NCI-H510A treated with DMSO at 0.1 percent for 48 hours (cell line): ENCODE measurements around the gene REEP3.

Source experiments
- DNase-seq: peaks from one replicate; lab custom pipeline; 2025; lab: John Stamatoyannopoulos, UW

Gene REEP3

DNA sequence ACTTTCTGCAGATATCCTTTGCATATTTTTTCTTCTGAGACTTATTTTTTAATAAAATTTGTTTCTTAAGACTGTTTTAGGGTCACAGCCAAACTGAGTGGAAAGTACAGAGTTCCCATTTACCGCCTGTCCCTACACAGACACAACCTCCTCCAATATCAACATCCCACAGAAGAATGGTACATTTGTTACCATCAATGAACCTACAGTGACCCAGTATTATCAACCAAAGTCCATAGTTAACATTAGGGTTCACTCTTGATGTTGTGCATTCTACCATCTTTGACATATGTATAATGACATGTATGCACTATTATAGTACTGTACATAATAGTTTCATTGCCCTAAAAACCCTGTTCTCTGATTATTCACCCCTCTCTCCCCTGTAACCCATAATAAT lies 14.6 kb upstream of the REEP3 start:
- DNase-seq = no peak

DNA sequence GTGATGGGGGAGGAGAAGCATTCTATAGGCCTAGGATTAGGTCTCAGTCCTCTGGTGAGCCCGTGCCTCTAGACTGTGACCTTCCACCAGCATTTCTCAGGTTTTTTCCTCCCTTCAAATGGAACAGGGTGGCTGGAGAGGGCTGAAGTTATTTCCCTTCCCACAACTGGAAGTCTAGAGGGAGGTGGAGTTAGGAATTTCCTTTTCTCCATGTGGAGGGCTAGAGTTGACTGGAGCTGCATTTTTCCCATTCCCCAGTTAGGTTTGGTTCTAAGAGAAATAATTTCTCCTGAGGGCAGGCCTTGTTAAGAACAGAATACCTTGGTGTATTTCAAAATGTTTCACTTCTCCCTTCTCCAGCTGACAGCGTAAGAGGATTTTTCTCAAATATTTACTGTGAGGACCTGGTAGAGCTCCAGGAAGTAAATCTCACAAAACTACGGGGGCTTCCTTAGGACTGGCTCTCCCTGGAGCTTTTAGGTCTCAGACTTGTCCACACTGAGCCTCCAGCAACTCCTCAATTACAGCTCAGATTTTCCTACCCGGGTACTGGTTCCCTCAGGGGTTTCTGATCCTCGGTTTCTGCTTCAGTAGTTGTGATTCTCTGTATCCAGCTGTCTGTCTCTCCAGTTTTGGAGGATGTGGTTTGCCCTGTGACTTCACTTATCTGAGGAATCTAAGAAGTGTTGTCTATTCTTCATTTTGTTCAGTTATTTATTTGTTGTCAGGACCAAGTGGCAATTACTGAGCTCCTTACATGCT lies 6.0 kb upstream of the REEP3 start:
- no peak for DNase-seq

DNA sequence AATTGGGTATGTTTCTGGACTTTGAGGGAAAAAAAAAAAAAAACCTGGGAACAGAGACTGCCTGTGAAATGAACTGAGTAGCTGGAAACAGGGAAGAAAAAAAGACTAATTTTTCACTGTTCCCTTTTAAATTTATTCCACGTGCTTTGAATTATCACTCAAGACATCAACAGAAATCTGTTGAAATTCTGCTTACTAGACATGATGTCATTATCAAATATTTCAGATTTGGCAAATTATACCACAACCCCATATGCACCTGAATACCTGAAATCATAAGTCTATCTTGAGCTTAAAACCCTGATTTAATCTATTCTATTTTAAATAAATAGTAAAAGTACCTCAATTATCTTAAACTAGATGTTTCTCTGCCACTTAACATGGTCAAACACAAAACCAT lies 5.0 kb upstream of the REEP3 start:
- no peak for DNase-seq

DNA sequence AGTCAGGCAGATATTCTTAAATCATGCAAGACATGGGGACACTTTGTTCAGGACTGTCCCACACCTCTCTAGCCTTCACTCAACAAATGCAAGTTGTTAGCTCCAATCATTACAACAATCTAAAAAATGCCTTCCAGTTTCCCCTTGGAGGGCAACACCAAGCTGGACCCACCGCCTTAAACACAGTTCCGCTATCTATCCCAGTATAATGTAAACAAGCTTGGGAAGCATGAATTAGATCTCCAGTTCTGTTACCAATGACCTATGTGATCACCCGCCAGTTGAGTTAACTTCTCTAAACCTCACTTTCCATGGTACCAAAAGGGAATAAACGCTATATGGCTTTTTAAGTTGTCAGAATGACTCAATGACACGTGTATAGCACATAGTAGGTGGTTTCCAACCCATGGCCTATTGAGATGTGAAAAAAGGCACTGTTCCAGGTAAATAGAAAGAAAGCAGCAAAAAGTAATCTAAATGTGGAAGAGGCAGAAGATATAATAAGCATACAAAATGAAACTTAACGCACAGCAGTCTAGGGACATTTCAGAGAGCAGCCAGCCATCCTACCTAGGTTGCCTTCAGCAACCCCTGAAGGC lies 2.4 kb upstream of the REEP3 start:
- no peak for DNase-seq

DNA sequence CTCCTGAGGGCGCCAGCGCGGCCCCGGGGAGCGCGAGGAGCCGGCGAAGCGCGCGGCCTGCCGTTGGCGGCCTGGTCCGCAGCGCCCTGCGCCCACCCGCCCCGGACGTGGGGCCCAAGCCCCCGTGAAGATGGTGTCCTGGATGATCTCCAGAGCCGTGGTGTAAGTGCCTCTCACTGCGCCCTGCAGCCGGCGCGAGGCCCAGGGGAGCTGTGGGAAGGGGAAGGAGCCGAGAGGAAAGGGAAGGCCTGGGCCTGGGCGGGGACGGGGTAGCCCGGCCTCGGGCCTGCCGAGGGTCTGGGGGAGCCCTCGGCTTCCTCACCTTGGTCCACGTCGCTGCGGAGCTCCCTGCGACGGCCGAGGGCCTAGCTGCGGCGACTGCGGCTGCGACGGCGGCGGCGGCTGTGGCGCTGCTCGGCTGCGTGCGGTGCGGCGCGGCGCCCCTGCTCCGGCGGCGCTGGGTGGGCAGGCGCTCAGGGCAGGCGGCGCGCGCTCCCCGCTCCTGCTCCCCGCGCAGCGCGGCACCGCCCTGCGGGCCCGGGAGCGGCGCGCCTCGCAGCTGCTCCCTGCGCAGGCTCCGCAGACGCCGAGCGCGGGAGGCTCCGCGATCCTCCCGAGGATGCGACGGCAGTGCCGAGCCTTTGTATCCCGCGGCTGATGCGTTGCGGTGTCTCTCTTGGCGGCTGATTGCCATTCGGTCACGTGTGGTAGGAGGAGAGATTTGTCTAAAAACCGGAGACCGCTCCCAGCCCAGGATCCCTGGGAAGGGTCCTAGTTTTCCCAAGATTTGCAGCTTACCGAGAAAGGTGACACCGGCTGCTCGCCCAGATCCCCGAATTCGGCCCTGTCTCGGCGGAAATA lies 445 bp downstream of the REEP3 start:
- peak; percentile 57 for DNase-seq

DNA sequence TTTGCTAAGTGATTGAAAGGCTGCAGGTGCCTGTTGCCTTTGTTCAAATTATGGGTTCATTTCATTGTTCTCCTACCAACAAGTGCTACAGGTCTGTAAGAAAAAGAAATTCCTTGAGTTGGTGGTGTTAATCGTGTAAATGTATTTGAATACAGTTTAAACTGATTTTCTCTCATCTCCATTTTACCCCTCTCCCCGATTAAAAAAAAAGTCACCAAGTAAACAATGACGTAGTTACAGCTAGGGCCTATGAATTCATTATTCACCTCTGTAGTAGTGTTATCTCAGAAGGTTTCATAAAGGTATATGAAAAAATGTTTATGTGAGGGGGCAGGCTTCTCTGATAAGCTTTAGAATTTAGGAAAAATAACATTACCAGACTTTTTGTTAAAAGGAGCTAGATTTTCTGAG lies 1.1 kb downstream of the REEP3 start:
- peak; percentile 57 for DNase-seq

DNA sequence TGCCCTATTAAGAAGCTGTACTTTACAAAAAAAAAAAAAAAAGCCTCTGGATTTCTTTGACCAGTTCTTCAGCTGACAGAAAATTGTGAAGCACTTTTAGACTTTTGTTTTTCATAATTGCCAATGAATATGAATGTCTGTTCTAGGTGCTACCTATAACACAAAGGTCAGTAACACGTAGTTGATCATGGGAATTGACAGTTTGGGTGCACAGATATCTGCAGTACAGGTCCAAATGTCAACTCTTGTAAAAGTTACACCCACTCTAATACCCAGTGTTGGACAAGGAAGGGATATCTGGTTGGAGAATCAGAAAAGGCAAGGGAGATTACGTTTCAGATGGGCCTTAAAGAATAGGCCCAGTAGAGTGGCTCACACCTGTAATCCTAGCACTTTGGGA lies 1.8 kb downstream of the REEP3 start:
- no peak for DNase-seq

DNA sequence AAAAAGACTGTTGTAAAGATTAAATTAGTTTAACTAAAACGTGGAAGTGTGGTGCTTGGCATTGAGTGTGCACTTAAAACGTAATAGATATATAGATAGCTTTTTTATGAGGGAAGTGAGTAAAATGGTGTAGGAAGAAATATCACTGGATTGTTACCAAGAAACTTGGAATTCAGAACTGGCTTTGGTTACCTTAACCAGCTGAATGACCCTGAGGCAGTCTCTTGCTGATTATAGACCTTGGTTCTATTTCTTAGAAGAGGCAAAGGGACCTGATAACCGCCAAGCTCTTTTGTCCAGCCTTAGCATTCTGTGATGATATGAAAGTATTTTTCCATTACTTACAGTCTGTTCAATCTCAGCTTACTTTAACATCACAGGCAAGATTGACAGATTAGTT lies 3.8 kb downstream of the REEP3 start:
- no peak for DNase-seq

DNA sequence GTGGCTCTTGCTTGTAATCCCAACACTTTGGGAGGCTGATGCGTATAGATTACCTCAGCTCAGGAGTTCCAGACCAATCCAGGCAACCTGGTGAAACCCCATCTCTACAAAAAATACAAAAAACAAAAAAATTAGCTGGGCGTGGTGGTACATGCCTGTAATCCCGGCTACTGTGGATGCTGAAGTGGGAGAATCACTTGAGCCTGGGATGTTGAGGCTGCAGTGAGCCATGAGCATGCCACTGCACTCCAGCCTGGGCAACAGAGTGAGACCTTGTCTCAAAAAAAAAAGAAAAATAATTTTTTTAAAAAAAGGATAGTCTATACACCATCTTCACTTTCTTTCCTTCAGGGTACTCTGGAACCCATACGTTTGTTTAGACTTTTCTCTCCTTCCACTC lies 6.2 kb downstream of the REEP3 start:
- DNase-seq = no peak

DNA sequence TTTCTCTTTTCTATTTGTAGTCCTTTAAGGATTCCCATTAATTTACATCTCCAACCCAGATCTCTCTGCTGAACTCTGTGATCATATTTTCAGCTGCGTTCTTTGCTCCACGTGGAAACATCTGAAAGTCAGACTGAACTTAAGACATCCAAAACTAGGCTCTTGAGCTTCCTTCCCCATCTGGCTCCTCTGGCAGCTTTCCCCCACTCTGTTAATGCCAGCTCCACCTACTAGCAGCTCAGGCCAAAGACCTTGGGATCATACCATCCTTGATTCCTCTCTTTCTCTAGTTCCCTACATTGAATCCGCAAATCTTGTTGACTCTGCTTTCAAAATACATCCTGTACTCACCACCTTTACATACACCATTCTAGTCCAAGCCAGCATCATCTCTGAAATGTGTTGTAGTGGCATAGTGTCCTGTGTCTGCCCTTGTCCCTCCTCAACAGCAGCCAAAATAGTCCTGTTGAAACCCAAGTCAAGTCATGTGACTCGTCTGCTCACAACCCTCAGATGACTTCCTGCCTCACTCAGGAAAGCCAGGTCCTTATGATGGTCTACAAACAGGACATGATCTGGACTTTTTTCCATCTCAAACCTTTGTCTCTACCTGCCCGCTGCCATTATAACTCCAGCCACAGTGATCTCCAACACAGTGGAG lies 7.0 kb downstream of the REEP3 start:
- no peak for DNase-seq

DNA sequence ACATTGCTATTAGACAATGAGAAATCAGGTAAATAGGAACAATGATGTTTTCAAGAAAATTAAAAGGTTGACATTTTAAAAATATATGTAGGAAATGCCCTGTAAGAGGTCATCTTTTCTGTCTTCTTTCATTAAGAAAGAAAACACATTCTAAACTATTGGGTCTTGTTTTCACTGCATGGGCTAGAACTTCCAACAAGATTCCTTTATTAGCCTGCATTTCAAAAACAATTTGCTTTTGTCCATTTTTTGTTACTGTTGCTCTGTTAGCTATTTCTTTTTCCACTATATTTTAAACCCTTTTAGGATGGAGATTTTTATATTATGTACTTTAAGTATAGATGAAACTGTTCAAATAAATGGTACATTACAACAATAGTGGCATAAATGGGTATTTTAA lies 9.2 kb downstream of the REEP3 start:
- DNase-seq = no peak

DNA sequence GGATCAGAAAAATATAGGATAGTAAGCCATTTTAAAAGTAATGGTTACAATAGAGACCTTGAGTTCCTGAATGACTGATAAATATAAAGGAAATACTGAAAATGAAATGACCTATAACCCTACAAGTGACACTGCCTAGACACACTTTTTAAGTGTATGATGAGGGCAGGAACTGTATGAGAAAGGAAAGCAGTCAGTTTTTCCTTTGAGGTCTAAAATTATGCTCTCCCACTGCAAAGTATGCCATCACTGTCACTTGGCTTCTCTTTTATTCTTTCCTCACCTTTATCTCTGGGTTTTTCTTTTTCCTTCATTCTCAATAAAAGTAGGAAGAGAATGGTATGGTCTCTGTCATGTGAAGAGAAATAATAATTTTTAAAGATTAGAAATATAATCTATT lies 13.5 kb downstream of the REEP3 start:
- DNase-seq = no peak

DNA sequence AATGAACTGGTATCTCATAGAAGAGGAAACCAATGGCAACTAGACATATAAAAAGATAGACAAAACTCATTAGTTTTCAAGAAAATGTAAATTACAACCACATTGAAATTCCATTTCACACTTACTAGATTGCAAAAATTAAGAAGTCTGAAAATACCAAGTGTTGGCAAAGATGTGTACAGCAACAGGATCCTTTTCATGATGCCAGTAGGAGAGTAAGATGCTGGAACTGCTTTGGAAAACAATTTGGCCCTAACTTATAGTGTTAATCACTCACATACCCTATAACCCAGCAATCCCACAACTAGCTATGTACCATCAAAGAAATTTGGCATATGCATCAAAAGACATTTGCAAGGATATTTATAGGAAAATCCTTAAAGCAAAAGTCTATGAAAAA lies 15.5 kb downstream of the REEP3 start:
- DNase-seq = no peak

DNA sequence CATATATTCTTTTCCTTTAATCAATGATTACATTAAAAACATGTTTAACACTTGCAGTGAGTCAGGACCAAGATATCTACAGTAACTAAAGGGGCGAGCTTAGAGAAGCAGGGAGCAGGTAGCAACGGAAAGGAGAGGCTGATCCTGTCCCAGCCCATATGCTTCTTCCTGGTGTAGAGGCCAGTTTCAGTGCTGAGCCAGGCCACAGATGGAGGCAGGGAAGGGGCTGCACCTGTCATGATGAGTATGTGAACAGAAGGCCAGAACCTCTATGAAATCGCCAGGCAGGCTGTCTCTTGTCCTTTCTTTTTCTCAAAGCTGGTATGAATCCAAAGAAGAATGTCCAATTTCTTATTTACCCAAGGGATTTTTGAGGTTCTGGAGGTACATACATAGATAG lies 16.3 kb downstream of the REEP3 start:
- no peak for DNase-seq

DNA sequence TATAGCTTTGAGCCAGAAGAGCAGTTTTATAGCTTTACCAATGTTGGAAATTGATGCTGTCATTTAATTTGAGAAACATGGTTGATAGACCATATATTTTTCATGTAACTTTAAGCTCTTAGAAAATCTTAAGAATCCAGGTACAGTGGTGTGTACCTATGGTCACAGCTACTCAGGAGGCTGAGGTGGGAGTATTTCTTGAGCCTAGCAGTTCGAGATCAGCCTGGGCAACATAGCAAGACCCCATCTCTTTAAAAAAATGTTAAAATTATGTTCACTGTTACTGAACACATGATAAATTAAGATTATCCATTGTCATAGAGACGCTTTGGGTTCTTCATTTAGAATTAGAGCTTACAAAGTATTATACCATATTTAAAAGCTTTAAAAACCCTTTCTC lies 18.2 kb downstream of the REEP3 start:
- DNase-seq = no peak

DNA sequence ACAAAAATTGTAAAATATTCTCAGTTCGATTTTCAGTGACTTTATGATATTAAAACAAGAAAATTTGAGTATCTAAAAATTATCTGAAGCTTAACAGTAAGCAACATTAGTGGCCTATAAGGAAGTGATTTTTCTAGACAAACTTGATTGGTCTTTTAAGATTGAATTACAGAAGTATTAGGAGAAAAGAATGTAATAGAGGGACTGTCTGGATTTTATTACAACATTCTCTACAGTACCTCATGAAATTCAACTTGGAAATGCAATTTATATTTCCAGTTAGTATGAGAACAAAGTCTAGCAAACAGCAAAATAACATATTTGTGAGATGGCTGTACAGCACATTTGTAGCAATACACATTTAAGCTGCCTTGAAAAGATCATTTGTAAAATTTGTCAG lies 18.8 kb downstream of the REEP3 start:
- no peak for DNase-seq

DNA sequence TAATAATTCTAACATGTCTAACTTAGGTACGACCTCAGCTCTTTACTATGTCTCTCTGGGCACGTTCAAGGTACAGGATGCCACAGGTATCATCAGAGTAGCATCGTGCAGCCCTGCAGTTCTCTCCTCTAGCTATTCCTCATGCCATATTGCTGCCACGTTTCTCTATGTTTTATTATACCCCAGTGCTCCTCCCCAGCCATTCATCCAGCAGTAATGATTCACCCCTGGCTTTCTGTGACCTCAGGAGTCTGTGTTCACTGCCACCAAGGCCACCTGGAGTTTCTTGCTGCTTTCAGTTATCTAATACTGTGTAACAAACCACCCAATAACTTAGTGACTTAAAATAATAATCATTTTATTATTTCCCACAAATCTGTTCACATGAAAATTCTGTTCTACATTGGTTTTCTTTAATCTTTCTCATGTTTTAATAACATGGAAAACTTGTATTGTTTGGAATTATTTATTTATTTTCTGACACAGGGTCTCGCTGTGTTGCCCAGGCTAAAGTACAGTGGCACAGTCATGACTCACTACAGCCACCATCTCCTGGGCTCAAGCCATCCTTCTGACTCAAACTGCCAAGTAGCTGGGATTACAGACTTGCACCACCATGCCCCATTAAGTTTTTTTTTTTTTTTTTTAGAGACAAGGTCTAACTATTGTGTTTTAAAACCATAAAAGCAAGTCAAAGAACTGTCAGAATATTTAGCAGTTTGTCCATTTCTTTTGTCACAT lies 21.8 kb downstream of the REEP3 start:
- no peak for DNase-seq

DNA sequence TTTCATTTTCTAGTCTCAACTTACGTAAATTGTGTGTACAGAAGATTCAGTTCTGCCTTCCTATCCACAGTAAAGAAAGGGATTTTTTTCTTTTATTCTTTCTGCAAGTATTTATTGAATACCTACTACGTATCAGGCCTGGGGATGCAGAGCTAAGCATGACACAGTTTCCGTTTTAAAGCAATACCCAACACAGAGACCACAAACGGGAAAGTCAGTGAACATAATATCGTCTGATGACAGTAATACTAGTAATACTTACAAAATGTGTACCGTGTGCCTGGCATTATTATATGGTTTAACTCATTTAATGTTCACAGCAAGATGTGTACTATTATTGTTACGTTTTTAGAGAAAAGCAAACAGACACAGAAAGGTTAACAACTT lies 22.4 kb downstream of the REEP3 start:
- DNase-seq = no peak

DNA sequence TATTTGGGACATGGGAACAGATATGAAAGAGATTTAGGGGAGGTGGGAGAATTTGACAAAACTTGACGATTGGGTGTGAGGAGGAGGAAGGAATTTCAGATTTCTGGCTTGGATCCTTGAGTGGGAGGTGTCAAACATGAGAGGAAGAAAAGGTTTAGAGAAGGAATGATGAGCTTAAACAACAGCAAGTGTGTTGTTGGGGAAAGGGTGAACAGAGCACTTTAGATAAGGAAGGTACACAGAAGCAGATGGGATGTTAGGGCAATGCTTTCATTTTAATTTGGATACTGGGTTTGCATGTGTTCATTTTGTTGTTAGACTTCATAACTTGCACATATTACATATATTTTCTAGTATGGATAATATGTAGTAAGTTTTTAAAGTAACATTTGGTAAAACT lies 23.2 kb downstream of the REEP3 start:
- no peak for DNase-seq

DNA sequence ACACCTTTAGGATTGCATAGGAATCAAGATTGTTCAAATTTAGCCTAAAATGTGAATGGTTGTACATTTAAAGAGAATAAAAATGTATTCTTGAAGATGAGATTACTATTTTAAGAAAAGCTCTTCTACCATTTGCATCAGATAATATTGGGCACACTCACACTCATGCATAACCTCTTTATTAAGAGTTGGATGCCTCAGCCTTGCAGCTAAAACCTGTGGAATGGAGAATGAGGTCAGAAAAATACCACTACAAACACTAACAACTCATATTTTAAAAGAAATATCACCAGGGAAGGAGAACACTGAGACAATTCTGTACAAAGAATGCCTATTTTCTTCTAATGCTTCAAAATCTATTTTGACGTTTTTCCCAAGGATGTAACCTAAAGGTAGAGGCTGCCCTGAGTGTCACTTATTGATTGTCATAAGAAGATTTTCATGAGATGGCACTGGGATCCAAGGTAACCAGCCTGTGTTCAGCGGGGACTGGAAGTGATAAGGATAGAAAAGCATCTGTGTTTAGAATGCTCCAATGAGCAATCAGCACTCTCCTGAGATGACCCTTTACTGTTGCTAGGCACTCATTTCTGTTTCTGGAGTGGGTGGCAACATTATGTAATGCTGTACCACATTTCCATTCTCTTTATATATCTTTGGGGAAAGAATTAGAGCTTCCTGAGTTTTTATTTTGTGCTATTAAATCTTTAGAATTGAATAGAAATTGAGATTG lies 26.6 kb downstream of the REEP3 start:
- DNase-seq = no peak

DNA sequence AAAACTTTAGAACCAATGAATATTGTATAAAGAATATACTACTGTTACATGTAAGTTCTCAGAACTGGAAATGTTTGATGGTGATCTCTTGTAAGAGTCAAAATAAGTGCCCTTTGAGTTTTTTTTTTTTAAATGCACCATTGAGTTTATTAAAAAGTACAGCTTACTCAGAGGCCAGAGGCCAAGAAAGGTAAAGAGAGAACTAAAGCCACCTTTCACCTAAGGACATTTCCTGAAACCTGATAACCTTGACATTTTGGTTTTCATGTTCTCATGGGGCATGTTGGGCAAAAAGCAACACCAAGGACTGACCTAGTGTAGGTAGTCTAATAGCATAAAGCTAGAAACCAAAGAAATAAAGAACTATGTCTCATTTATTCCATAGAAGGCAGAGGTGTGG lies 27.7 kb downstream of the REEP3 start:
- no peak for DNase-seq
